NCI-H146 treated with DMSO at 0.1 percent for 48 hours (cell line): ENCODE data around the gene SH3RF3.
"Not testable (repeated sequence)": the region's sequence is repeated elsewhere in the genome, so short reads cannot be mapped to it uniquely, and the experiment has no call there.

Source experiments
- DNase-seq: peaks from one replicate; lab custom pipeline; 2025; ENCODE audit not compliant: unreplicated experiment; lab: John Stamatoyannopoulos, UW

Gene SH3RF3

DNA sequence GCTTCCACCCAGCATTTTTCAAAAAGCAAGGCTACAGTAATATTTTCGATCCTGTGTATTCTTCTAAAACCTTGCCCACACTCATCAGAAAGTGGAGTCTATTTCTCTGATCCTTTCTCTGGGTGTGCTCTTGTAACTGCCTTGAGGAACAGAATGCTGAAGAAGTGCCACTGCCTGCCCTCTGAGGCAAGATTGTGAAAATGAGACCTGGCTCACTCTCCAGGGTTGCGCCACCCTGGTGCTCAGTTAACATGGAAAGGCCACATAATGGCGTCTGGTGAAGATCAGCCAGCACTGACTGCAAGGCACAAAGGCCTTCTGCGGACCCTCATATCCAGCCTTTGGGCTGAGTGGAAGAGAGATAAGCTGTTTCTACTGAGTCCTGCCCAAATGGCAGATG, 11.2 kb upstream of the SH3RF3 start:
- no peak for DNase-seq

DNA sequence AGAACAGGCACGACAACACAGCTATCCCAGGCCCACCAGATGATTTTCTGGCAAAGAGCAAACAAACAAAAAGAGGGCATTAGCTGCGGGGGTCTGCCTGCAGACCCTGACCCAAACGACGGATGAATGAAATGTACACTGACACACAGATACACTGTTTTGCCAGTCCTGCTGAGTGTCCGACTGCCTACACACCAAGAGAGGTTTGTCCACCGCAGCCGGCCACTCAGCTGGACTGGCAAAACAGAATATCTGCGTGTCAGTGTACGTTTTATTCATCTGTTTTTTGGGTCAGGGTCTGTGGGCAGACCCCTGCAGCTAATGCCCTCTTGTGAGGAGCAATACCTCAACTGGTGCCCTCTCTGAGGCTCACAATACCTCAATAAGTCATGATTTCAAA, 10.7 kb upstream of the SH3RF3 start:
- no peak for DNase-seq

DNA sequence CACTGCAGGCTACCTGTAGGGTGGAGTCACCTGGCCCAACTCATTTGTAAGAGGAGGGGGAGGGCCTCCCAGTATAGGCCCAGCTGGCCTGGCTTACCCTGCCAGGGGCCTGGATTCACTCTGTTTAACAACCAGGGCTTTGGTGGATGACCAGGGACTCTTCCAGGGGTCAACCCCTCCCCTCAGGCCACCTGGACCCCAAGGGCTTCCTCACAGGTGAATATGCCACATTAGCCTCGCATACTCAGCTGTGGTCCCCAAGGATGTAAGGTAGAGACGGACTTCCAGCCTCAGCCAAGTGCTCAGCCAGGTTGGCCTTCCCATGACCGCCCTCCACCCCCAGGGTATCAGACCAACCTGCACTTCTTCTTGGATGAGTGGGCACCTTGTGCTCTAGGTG, 8.8 kb upstream of the SH3RF3 start:
- DNase-seq: no peak

DNA sequence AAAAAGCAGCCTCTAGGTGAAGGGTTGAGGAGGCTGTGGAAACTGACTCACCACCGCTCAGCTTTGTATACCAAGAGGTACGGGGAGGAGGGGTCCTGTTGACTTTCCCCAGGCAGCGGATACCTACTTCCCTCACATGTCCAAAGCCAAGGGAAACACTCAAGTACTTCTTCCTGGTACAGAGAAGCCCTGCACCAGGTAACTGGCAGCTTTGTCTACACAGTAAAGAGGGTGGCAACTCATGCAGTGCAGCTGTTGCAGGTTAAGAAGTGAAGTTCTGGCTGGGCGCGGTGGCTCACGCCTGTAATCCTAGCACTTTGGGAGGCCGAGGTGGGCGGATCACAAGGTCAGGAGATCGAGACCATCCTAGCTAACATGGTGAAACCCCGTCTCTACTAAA, 8.3 kb upstream of the SH3RF3 start:
- not testable (repeated sequence) for DNase-seq

DNA sequence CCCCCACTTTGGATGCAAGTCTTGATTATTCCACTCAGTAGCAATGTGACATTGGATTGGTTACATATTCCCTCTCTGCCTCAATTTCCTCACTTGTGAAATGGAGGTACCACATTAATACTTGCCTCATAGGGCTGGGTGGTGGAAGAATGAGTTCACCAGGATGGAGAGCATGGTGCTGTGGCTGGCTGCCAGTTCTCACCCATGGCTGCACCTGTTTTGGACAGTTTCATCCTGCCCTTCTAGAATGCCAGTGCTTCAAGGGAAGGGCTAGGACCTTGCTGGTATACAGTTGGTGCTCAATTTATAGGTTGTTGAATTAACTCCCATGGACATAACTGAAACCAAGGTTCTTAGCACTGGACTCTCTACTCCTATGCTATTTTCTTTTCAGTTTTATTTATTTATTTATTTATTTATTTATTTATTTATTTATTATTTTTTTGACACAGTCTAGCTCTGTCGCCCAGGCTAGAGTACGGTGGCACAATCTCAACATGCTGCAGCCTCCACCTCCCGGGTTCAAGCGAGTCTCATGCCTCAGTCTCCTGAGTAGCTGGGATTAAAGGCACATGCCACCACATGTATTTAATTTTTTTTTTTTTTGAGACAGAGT, 5.3 kb upstream of the SH3RF3 start:
- DNase-seq: no peak

GRCh38 chr2:109124982-109125592, 3.9 kb upstream of the SH3RF3 start:
- DNase-seq: no peak

GRCh38 chr2:109125593-109126500, 3.2 kb upstream of the SH3RF3 start:
- no peak for DNase-seq

DNA sequence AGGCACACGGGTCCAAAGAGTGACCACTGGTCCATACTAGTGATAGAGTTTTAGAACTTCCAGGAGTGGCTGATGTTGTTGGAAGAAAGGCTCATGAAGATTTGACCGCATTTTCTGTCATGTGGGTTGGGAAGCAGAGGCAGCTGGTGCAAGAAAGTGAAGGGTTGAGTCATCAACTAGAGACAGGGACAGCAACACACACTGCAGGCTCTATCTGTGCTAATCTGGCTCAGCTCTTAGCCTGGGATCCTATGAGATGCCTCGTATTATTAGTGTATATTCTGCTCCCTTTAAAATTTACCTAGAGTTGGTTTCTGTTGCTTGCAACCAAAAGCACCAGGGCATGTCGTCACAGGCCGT, 2.5 kb upstream of the SH3RF3 start:
- no peak for DNase-seq

GRCh38 chr2:109127556-109127955, 1.4 kb upstream of the SH3RF3 start:
- no peak for DNase-seq

DNA sequence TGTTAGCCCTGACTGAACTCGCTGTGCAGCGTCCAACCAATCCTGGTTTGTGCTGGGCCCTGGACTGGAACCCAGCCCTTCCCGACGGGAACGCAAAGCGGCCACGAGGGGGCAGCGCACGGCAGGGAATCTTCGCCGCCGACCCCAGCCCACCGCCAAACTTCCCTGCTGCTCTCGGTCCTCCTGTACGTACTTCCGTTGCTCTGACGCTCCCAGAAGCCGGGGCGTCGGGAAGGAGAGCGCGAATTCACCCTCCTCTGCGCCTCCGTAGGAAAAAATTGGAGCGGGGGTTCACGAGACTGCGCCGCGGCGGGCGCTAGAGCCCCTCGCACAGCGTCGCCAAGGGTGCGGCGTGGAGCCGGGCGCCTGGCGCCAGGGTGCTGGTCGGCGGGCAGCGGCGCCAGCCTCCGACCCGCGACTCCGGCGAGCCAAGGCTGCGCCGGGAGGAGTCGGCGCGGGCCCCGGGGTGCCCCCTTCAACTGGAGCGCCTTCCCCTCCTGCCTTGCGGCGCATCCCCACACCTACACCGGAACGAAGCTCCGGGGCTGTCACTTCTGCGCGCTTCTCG, 873 bp upstream of the SH3RF3 start:
- DNase-seq: peak; percentile 4

DNA sequence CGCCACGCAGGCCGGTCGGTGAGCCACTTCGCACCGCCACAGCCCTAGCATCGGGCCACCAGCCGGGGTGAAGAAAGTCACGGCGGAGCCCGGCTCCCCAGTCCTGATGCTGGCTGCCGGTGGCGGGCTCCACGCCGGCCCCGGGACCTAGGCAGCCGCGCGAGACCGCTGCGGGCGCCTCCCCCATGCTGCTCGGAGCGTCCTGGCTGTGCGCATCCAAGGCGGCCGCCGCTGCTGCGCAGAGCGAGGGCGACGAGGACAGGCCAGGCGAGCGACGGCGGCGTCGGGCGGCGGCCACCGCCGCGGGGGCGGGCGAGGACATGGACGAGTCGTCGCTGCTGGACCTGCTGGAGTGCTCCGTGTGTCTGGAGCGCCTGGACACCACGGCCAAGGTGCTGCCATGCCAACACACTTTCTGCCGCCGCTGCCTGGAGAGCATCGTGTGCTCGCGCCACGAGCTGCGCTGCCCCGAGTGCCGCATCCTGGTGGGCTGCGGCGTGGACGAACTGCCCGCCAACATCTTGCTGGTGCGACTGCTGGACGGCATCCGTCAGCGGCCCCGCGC, 433 bp downstream of the SH3RF3 start:
- no peak for DNase-seq

DNA sequence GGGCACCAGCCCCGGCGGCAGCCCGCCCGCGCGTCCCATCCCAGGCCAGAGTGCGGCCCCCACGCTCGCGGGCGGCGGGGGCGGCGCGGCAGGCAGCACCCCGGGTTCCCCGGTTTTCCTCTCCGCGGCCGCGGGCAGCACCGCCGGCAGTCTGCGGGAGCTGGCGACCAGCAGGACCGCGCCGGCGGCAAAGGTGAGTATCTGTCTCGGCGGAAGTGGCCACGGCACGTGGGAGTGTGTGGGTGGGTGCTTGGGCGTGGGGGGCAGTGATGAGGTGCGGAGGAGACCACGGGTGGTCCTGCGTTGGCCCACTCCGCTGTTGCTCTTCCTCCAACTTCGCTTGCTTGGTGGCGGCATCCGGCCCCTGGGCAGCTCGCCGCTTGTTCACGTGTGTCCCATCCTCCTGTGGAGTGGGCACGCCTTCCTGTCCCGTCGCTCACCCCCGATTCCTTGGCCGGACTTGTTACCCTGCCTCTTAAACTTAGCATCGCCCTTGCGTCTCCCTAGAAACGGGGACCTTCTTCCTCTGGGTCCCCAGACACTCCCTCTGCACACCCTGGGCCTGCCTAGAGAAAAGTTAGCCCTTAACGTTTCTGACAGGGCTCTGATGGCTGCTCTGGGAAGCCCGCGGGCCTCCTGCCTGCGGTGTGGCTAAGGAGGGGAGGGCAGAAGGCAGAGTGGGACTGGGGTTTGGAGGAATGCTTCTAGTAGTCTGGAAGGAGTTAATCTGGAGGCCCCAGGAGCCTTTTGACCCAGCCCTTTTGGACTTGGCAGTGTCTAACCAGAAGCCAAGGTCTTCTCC, 1.1 kb downstream of the SH3RF3 start:
- DNase-seq: no peak

DNA sequence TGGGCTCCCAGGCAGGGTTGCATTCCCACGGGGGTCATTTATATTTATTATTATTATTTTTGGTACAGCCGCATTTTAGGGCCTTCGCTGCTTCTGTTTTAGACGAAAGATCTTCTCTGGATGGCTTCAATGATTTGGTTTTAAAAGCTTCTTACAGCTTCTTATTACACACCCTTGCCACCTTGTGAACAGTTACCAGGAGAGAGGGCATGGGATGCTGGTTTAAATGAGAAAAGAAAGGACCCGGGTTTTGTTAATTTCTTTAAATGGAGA, 1.7 kb downstream of the SH3RF3 start:
- DNase-seq: no peak

GRCh38 chr2:109131777-109132176, 2.8 kb downstream of the SH3RF3 start:
- no peak for DNase-seq

DNA sequence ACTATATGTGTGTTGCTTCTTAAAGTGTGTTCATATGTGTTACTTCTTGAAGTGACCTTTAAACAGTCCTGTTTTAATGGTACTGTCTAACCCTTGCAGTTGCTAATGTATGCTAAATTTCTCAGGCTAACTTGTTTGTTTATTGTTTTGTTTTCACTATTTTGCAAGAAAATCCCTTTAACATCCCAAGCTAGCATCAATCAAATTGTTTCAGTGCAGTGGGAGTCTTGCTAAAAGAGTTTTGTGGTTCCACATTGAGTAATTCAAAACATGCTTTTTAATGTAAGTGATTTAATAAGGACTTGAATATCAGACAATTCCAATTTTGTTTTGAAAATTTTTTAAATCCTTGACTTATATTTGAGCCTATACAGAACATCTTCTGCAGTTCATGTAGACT, 3.6 kb downstream of the SH3RF3 start:
- DNase-seq: no peak

DNA sequence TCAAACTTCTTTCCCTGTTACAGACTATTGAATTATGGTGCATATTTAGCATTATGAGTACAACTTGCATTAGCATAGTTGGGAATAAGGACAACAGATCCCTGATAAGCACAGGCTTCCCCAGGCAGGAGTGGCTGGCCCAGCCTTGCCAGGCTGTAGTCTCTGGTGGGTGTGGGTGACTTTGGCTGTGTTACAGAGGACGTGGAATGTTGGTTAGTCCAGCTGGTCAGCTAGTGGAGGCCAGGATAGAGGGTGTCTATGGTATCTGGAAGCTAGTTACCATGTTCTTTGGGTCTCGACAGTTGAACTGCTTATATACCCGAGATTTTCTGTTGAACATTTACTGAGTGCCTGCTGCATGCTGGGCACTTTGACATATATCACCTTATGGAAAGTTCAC, 4.7 kb downstream of the SH3RF3 start:
- DNase-seq: no peak

GRCh38 chr2:109134741-109135358, 5.8 kb downstream of the SH3RF3 start:
- no peak for DNase-seq

DNA sequence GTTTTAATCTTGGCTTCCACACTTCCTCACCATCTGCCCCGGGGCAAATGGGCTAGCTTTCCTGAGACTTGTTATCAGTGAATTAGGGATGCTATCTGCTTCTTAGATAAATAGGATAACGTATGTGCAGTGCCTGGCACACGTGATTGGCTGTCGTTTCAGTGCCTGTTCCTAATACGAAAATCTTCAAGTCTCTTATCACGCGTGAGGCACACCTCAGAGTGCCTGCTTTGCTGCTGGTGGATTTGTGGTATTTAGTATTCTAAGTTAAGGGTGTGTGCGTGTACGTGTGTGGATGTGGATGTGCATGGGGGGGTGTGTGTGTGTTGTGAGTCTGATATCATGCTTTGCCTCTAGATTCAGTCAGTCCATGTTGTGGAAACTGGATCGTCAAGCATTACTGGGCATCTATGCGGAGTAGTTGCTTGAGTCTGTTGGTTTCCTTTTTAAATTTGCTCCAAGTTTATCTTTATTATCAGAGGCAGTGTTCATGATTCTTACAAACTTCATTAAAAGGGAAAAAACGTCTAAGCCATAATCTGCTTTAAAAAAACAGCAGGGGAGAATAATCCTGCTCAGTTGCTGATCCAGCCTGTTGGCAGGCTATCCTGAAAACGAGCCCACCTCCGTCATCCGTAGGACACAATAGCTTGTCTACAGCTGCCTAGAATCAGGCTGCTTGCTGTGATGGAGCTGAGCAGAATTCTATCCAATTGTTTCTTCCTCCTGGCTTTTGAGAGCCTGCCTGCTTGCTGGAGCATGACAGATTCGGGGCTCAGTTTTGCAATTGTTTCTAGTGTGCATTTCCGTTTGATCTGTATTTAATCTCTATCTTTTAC, 6.6 kb downstream of the SH3RF3 start:
- DNase-seq: no peak

DNA sequence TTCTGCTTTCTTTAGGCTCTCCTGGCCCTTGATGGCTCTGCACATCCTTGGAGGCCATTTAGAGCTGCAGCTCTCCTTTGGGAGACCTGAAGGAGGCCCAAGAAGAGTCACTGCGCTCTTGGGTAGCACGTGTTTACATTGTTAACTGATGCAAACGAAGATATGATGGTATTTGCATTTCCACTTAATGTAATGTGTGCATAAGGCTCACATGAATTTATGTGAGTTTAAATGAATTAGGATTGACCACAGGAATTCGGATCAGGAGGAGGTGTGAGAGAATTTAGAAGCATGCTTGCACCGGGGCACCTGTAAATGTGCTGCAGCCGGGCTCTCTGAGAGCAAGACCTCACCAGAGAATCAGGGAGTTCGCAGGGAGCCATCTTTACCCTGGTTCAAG, 7.5 kb downstream of the SH3RF3 start:
- no peak for DNase-seq

- DNase-seq: no peak
Measured at GRCh38 chr2:109137616-109138015, 8.6 kb downstream of the SH3RF3 start.
